NCI-H1092 (cell line): Measurements from ENCODE around the gene NCAPD2.
"Not testable (repeated sequence)": the region's sequence is repeated elsewhere in the genome, so short reads cannot be mapped to it uniquely, and the experiment has no call there.

ENCODE experiments used
- DNase-seq: peaks from one replicate; lab custom pipeline; 2025; lab: John Stamatoyannopoulos, UW

NCAPD2 gene

DNA sequence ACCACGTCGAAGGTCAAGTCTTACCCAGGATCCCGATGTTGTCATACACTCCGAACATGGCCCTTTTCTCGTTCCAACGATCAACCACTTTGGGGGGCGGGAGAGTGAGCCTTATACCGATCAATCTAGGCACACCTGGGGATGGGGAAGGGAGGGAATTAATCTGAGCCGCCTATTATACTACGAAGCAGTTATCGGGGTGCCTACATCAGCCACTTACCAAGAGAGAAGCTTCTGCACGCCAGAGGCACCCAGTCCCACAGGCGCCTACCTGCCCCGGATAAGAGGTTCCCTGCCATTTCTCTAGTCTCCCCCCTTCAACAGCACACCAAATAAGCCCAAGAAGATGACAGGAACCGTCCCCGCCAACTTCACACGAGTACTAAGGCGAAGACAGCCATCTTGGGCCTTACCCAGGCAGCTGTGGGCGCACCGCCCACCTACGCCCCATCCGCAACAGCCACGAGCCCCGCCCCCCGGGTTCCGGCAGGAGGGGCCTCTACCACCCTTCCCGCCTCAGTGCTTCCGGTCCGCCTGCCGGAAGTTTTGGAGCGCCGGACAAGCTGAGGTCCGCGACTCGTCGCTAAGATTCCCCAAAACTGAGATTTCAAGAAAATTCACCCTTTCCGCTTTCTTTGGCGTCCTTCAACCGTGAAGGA lies 935 bp upstream of the NCAPD2 start, which contains the start of gene MRPL51:
TSS of gene MRPL51 (minus strand) at position 425 of the 659 bp plus-strand sequence. CDS start at position 299, 126 bp downstream.
- DNase-seq: peak; percentile 94

DNA sequence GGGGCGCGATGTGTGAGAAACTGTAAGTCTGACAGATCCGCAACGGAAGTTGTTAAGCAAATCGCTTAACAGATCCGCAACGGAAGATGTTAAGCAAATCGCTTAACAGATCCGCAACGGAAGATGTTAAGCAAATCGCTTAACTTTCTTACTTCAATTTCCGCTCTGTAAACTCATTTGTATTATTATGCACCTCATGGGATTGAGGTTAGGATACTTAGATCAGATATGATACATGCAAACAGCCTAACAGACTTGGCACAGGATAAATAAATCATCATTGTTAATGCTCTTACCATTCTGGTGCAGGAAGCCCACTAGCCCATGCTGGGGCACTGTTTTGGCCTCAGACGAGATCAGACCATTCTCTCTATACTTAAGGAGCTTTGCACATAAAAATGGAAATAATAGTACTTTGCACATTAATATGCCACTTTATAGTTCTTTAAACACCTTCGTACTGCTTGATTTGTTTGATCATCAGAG lies 399 bp downstream of the NCAPD2 start:
- no peak for DNase-seq

DNA sequence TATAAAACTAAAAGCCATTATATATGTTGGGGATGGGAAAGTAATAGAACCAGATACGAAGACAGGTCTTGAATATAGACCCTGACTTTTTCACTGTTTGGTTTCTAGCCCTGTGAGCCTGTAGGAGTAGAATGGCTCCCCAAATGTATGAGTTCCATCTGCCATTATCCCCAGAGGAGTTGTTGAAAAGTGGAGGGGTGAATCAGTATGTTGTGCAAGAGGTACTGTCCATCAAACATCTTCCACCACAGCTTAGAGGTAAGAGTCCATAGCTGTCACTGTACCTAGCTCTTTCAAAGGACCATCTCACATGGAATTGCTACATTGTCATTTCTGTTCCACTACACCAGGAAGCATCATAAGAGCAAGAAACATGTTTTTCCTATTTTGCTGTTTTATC lies 1.1 kb downstream of the NCAPD2 start:
- DNase-seq: no peak

DNA sequence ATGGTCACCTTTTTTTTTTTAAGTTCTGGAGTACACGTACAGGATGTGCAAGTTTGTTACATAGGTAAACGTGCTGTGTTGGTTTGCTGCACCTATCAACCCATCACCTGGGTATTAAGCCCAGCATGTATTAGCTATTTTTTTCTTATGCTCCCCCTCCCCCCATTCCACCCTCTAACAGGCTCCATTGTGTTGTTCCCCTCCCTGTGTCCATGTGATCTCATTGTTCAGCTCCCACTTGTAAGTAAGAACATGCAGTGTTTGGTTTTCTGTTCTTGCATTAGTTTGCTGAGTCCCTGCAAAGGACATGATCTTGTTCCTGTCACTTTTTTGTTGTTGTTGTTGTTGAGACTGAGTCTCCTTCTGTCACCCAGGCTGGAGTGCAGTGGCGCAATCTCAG lies 3.4 kb downstream of the NCAPD2 start:
- not testable (repeated sequence) for DNase-seq

DNA sequence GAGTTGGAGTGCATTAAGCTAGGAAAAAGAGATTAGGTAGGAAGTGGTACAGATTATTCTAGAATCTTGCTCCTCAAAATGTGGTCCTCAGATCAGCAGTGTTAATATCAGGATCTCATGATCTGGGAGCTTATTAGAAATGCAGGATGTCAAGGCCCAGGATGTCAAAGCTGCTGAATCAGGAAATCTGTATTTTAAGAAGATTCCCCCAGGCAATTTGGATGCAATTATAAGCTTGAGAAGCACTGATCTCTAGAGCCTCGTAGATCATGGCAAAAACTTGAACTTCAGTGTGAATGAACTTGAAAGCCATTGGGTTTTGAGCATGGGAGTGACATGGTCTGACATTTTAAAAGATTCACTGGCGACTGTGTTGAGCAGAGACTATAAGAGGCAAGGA lies 6.6 kb downstream of the NCAPD2 start:
- no peak for DNase-seq

DNA sequence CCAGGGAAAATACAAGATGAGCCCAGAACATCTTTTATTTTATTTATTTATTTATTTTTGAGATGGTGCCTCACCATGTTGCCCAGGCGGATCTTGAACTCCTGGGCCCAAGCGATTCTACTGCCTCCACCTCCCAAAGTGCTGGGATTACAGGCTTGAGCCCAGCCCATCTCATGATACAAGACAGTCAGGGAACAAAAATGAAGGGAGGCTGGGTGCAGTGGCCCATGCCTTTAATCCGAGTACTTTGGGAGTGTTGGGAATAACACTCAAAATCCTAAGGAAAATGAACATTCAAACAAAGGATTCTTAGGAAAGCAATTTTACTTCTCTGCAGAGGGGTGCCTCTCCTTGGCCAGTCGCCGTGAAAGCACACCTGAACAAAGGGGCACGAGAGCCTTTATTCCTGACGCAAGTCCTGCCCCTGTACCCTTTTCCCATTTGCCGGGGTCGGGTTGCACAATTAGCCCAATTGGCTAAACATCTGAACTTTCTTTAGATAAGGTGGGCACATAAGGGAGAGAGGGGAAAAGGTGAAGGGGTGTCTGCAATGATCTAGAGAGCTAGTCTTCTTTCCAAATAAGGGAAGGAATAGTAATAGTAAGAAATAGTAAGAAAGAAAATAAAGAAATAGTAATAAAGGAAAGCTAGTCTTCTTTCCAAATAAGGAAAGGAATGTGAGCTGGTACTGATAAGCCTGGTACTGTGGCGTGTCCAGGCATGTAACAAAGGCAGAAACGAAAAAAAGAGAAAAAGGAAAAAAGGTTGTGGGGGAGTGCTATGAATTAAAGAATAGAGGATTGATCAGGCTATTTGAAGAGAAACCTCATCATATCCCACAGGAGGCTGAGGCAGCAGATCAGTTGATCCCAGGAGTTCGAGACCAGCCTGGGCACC lies 13.4 kb downstream of the NCAPD2 start:
- no peak for DNase-seq

DNA sequence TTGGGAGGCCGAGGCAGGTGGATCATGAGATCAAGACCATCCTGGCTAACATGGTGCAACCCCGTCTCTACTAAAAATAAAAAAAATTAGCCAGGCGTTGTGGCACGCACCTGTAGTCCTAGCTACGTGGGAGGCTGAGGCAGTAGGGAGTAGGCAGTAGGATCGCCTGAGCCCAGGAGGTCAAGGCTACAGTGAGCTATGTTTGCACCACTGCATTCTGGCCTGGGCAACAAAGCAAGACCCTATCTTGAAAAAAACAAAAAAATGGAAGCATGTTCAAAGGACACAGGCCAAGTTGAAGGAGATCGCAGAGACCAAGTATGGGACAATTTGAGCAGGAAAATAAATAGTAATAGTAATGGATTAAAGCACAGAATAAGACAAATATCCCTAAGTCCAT lies 14.2 kb downstream of the NCAPD2 start:
- DNase-seq: no peak

DNA sequence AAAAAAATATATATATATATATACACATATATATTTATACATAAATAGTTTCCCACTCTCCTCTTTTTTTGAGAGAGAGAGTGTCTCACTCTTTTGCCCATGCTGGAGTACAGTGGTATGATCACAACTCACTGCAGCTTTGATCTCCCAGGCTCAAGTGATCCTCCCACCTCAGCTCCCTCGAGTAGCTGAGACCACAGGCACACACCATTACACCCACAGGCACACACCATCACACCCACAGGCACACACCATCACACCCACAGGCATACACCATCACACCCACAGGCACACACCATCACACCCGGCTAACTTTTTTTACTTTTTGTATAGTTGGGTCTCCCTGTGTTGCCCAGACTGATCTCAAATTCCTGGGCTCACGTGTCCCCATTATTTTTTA lies 26.3 kb downstream of the NCAPD2 start:
- DNase-seq: no peak

DNA sequence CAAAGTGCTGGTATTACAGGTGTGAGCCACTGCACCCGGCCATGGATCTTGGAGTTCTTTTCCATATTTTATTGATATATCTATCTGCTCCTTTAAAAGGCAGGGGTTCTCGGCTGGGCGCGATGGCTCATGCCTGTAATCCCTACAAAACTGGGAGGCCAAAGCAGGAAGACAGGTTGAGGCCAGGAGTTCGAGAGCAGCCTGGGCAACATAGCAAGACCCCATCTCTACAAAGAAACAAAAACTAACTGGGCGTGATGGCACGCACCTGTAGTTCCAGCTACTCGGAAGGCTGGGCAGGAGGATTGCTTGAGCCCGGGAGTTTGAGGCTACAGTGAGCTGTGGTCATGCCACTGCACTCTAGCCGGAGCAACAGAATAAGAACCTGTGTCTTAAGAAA lies 28.3 kb downstream of the NCAPD2 start:
- no peak for DNase-seq

DNA sequence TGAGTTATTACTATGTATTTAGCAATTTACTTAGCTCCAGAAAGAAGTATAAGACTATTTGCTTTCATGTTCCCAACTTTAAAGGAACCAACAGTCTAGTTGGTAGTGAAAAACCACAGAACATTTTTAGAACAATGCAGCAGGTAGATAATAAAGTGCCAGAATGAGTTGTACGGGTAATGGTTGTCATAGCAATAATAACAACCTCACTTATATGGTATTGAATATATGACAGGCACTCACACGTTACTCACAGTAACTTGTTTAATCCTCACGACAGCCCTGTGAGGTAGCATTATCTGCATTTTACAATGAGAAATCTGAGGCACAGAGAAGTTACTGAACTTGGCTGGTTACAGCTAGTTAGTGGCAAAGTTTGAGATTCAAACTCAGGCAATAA lies 29.8 kb downstream of the NCAPD2 start:
- no peak for DNase-seq

DNA sequence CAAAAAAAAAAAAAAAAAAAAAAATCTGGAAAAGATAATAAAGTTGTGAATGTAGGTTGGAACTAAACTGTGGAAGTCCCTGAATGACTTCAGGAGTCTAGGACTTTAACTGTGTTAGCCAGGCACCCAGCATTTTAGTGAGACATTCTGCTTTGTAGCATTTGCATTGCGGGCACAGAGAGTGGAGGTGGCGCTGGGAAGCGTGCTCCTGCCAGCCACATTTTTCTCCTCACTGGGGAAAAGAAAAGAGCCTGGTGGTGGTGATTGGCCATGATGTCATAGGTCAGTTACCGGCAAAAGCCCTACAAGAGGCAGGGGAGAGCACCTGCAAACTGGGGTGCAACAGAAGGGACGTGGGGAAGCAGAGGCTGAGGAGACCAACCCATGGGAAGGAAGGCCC lies 30.7 kb downstream of the NCAPD2 start:
- DNase-seq: no peak

DNA sequence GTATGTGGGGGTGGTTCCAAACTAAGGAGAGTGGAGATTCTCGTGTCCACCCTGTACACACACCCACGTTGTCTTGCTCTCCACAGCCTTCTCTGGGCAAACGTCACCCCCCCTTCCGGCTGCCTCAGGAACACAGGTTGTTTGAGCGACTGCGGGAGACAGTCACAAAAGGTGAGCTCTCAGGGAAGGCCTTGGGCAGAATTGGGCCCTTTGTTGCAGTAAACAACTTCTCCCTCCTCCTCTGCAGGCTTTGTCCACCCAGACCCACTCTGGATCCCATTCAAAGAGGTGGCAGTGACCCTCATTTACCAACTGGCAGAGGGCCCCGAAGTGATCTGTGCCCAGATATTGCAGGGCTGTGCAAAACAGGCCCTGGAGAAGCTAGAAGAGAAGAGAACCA lies 32.3 kb downstream of the NCAPD2 start:
- DNase-seq: no peak

DNA sequence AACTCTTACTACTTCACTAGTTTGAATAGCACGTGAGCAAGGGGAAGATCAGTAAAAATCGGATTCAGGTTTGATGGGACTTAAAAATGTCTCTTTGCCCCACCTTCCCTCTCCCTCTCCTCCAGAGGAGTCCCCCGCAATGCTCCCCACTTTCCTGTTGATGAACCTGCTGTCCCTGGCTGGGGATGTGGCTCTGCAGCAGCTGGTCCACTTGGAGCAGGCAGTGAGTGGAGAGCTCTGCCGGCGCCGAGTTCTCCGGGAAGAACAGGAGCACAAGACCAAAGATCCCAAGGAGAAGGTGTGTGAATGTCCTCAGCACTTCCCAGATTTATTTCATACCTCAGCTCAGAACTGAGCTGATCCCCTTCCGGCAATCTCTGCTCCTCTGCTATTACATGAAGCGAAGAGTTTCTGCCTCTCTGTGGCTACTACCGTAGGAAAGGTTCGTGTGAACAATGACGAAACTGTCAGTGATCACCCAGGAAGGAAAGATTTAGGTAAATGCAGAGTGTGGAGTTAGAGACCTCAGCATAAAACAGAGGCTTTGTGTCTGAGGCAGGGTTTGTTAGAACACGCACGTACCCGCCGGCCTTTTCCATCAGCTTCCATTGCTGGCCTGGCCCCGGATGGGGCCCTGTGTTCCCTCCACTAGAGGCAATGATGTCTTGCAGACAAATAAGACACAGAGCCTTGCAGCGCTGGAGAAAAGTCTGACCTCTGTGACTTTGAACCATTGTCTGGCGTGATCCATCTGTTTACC lies 33.0 kb downstream of the NCAPD2 start:
- no peak for DNase-seq

DNA sequence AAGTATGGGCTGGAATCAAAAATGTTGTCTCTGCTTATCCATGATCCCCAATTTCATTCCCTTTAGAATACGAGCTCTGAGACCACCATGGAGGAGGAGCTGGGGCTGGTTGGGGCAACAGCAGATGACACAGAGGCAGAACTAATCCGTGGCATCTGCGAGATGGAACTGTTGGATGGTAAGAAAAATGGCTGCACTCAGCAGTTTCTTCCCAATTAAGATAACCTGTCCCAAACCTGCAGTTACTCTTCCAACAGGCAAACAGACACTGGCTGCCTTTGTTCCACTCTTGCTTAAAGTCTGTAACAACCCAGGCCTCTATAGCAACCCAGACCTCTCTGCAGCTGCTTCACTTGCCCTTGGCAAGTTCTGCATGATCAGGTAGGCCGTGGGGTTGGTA lies 33.8 kb downstream of the NCAPD2 start:
- no peak for DNase-seq

DNA sequence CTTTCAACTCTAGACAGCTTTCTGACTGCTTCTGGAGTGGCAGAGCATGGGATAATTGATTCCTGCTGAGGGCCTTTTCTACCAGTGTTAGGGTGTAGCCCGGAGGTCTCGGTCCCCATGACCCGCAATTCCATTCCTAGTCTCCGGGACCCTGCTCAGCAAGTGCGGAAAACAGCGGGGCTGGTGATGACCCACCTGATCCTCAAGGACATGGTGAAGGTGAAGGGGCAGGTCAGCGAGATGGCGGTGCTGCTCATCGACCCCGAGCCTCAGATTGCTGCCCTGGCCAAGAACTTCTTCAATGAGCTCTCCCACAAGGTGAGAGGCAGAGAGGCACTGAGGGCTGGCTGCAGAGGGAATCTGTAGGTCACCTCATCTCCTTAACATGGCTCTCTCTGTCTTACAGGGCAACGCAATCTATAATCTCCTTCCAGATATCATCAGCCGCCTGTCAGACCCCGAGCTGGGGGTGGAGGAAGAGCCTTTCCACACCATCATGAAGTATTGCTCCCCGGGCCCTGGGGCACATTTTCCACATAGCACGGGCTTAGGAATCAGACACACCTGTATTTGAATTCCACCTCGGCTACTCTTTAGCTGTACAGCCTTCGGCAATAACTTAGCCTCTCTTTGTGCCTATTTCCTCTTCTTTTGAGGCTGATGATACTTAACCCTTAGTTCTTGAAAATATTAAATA lies 34.8 kb downstream of the NCAPD2 start:
- no peak for DNase-seq

DNA sequence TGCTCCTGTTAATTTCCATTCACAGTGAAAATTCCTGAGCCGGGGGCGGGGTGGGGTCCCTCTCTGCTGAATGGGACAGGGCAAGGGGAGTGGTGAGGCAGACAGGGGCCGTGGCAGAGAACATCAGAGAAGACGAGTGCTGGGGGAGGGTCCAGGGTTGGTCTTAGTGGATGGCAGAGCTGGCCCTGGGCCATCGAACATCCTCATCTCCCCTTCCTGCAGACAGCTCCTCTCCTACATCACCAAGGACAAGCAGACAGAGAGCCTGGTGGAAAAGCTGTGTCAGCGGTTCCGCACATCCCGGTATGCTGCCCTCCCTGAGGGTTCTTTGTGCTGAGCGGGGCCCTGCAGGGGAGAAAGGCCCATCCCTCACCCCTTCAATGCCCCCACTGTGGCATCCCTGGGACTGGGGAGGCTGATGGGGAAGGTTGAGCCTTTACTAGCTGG lies 35.4 kb downstream of the NCAPD2 start:
- DNase-seq: no peak

DNA sequence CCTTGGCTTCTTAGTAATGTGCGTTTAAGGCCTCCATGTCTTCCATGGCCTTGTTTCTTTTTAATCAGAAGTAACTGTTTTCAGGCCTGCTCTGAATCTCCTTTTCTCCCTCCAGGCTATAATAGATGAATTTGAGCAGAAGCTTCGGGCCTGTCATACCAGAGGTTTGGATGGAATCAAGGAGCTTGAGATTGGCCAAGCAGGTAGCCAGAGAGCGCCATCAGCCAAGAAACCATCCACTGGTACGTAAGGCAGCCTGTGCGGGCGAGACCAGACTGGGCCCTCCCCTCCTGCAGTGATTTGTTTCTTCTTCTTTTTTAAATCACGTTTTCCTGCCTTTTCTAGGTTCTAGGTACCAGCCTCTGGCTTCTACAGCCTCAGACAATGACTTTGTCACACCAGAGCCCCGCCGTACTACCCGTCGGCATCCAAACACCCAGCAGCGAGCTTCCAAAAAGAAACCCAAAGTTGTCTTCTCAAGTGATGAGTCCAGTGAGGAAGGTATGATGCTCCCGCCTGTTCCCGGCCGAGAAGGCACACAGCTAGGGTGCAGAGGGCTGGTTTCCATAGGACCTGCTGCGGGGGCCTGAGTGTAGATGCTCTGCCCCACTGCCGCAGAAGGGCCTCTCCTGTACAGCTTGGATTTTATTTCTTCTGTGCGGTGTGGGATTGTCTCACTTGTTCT lies 36.8 kb downstream of the NCAPD2 start:
- DNase-seq: no peak

DNA sequence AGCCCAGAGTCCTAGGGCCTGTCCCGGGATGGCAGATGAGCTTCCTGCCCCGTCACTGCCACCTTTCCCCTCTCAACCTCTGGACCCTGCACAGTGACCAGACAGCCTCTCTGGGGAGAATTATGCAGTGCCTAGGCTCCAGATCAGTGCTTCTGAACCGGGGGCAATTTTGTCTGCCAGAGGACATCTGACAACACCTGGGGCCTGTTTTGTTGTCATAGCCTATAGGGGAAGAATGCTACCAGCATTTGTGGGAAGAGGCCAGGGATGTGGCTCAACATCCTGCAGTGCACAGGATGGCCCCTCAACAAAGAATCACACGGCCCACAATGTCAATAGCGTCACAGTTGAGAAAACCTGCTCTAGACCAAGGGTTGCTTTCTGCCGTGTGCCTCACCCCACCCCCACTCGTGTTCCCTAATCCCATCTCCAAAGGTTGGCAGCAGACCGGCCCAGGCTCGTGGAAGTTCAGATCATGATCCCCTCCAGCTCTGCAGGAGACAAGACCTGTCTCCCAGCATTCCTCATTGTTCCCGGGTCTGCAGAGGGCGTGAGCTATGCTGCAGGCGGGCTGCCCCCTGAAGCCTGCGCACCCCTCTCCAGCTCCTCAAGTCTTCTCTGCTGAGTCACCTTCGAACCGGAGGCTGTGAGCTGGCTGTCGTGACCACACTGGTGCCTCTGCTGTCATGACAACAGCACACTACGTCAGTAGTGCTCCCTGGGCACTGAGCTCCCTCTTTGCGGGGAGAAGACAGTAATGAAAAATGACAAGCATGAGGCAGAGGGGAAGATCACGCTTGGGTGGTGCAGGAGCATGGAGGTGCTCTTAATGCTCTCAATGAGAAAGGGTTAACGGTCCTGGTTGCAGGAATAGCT lies 38.4 kb downstream of the NCAPD2 start:
- peak; percentile 43 for DNase-seq

DNA sequence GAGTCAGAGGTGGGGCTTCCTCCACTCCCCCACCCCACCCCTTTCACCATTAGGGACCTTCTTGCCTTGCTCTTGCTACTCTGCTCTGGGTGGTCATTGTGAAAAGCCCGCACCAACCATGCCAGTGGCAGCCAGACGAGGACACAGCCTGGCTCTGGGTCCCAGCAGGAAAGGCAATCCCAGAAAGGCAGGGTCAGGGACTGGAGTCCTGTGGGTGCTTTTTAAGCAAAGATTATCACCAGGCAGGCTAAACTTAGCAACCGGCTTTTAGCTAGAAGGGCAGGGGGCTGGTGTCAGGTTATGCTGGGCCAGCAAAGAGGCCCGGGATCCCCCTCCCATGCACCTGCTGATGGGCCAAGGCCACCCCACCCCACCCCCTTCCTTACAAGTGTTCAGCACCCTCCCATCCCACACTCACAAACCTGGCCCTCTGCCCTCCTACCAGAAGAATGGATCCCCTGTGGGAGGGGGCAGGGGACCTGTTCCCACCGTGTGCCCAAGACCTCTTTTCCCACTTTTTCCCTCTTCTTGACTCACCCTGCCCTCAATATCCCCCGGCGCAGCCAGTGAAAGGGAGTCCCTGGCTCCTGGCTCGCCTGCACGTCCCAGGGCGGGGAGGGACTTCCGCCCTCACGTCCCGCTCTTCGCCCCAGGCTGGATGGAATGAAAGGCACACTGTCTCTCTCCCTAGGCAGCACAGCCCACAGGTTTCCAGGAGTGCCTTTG lies 39.2 kb downstream of the NCAPD2 start:
- DNase-seq: peak; percentile 62

DNA sequence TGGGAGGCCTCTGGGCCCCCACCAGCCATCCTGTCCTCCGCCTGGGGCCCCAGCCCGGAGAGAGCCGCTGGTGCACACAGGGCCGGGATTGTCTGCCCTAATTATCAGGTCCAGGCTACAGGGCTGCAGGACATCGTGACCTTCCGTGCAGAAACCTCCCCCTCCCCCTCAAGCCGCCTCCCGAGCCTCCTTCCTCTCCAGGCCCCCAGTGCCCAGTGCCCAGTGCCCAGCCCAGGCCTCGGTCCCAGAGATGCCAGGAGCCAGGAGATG lies 39.7 kb downstream of the NCAPD2 start:
- no peak for DNase-seq
